Effector memory CD8-positive, alpha-beta T cell (primary cell): ENCODE data around the gene MPZL3.

Source experiments
- ATAC-seq: fragments of 150-1000 bp; cut with Tn5 transposase; replicated peaks from 2 replicates; pipeline ENCODE4 v1.10.0; 2021; ENCODE audit warnings: mild to moderate bottlenecking, moderate library complexity
- DNase-seq, 3 experiments: peaks; one replicate each; pipeline ENCODE4 v3.0.0; 2021
- H3K27ac Mint-ChIP-seq, 2 donors: one replicate each; pipeline ENCODE4 v1.8.0; 2022; ENCODE audit warnings: mild to moderate bottlenecking in 2 of 2, mixed read lengths in 2 of 2, moderate library complexity in 2 of 2
- H3K27me3 Mint-ChIP-seq, 2 donors: one replicate each; pipeline ENCODE4 v1.8.0; 2022; ENCODE audit warnings: mixed read lengths in 2 of 2
- H3K36me3 Mint-ChIP-seq: one replicate; pipeline ENCODE4 v1.8.0; 2022; ENCODE audit warnings: mild to moderate bottlenecking, moderate library complexity, mixed read lengths; ENCODE audit not compliant: insufficient read depth
- H3K4me1 Mint-ChIP-seq, 2 donors: one replicate each; pipeline ENCODE4 v1.8.0; 2022; ENCODE audit warnings: low read depth in 2 of 2, mixed read lengths in 2 of 2
- H3K4me3 Mint-ChIP-seq, 2 donors: one replicate each; pipeline ENCODE4 v1.8.0; 2022; ENCODE audit warnings: mild to moderate bottlenecking in 2 of 2, mixed read lengths in 2 of 2, moderate library complexity in 2 of 2
- H3K9me3 Mint-ChIP-seq, 2 donors: one replicate each; pipeline ENCODE4 v1.8.0; 2022; ENCODE audit warnings: mixed read lengths in 2 of 2

Gene MPZL3

GRCh38 chr11:118211006-118211405 is 41.2 kb downstream of the MPZL3 start:
- Mint-ChIP-seq H3K36me3 (peaks cover 64% of the 10 kb centered on the region), H3K4me1 (peaks cover 49 to 53% of the 10 kb centered on the region in 2 donors), H3K27me3 (no peaks in the 10 kb centered on the region), H3K9me3 (no peaks in the 10 kb centered on the region), H3K4me3 (no peak overlapping the region), H3K27ac (peak overlapping the region; percentile 5 to 32)
- no peak for ATAC-seq
- DNase-seq: no peak

GRCh38 chr11:118210323-118210722 is 41.8 kb downstream of the MPZL3 start:
- Mint-ChIP-seq H3K4me3 (no peak overlapping the region), H3K4me1 (peaks cover 50 to 54% of the 10 kb centered on the region in 2 donors), H3K9me3 (no peaks in the 10 kb centered on the region), H3K27me3 (no peaks in the 10 kb centered on the region), H3K36me3 (peaks cover 66% of the 10 kb centered on the region), H3K27ac (no peak overlapping the region)
- DNase-seq (no peak), ATAC-seq (no peak)

- peaks cover 38 to 48% of the 10 kb centered on the region in 2 donors for H3K4me1 Mint-ChIP-seq
These were observed 43.1 kb downstream of the MPZL3 start for GRCh38 chr11:118209033-118209432.

GRCh38 chr11:118207079-118207478 is 45.1 kb downstream of the MPZL3 start:
- no peak for ATAC-seq
- Mint-ChIP-seq H3K9me3 (no peaks in the 10 kb centered on the region), H3K4me1 (peaks cover 18 to 31% of the 10 kb centered on the region in 2 donors), H3K36me3 (peaks cover 51% of the 10 kb centered on the region), H3K27ac (peak overlapping the region; percentile 79 to 82), H3K4me3 (peak overlapping the region; percentile 54 to 56), H3K27me3 (no peaks in the 10 kb centered on the region)
- DNase-seq: no peak

More at GRCh38 chr11:118209033-118209432, 43.1 kb downstream of the MPZL3 start:
- ATAC-seq (no peak), DNase-seq (no peak)
- Mint-ChIP-seq H3K36me3 (peaks cover 66% of the 10 kb centered on the region), H3K9me3 (no peaks in the 10 kb centered on the region), H3K27me3 (no peaks in the 10 kb centered on the region), H3K4me3 (no peak overlapping the region), H3K27ac (no peak overlapping the region)

GRCh38 chr11:118206391-118207031 is 45.7 kb downstream of the MPZL3 start:
- ATAC-seq (no peak), DNase-seq (no peak)
- peak overlapping the region; percentile 54 to 56 for H3K4me3 Mint-ChIP-seq
- H3K27me3 Mint-ChIP-seq: no peaks in the 10 kb centered on the region
- peak overlapping the region; percentile 79 to 82 for H3K27ac Mint-ChIP-seq
- peaks cover 46% of the 10 kb centered on the region for H3K36me3 Mint-ChIP-seq
- peaks cover 18 to 27% of the 10 kb centered on the region in 2 donors for H3K4me1 Mint-ChIP-seq
- H3K9me3 Mint-ChIP-seq: no peaks in the 10 kb centered on the region

- H3K9me3 Mint-ChIP-seq: no peaks in the 10 kb centered on the region
- ATAC-seq: no peak
- H3K36me3 Mint-ChIP-seq: peaks cover 39% of the 10 kb centered on the region
- DNase-seq: no peak
- peaks cover 18 to 27% of the 10 kb centered on the region in 2 donors for H3K4me1 Mint-ChIP-seq
- peak overlapping the region; percentile 54 to 56 for H3K4me3 Mint-ChIP-seq
- H3K27ac Mint-ChIP-seq: peak overlapping the region; percentile 79 to 82
- H3K27me3 Mint-ChIP-seq: no peaks in the 10 kb centered on the region
These were observed 46.4 kb downstream of the MPZL3 start for GRCh38 chr11:118205606-118206378.

GRCh38 chr11:118202599-118203422 is 49.4 kb downstream of the MPZL3 start:
- Mint-ChIP-seq H3K4me1 (peaks cover 29 to 32% of the 10 kb centered on the region in 2 donors), H3K4me3 (no peak overlapping the region), H3K9me3 (no peaks in the 10 kb centered on the region), H3K36me3 (peaks cover 31% of the 10 kb centered on the region), H3K27ac (no peak overlapping the region), H3K27me3 (no peaks in the 10 kb centered on the region)
- DNase-seq (peak; percentile 60 to 71 (median 68)), ATAC-seq (peak; percentile 81)

- Mint-ChIP-seq H3K27me3 (no peaks in the 10 kb centered on the region), H3K4me3 (no peak overlapping the region), H3K4me1 (peaks cover 26 to 28% of the 10 kb centered on the region in 2 donors), H3K9me3 (no peaks in the 10 kb centered on the region), H3K36me3 (peaks cover 35% of the 10 kb centered on the region), H3K27ac (no peak overlapping the region)
- DNase-seq (no peak), ATAC-seq (peak; percentile 21)
These were observed 50.2 kb downstream of the MPZL3 start for GRCh38 chr11:118201966-118202365.

GRCh38 chr11:118200901-118201680 is 51.1 kb downstream of the MPZL3 start:
- no peak overlapping the region for H3K27ac Mint-ChIP-seq
- peak in 2 of 3 experiments; percentile 27 to 32 for DNase-seq
- H3K4me1 Mint-ChIP-seq: peaks cover 17 to 20% of the 10 kb centered on the region in 2 donors
- H3K4me3 Mint-ChIP-seq: no peak overlapping the region
- no peaks in the 10 kb centered on the region for H3K9me3 Mint-ChIP-seq
- ATAC-seq: peak; percentile 66
- no peaks in the 10 kb centered on the region for H3K27me3 Mint-ChIP-seq
- peaks cover 34% of the 10 kb centered on the region for H3K36me3 Mint-ChIP-seq

- H3K4me3 Mint-ChIP-seq: no peak overlapping the region
- H3K36me3 Mint-ChIP-seq: peaks cover 32% of the 10 kb centered on the region
- peaks cover 11 to 14% of the 10 kb centered on the region in 2 donors for H3K4me1 Mint-ChIP-seq
- H3K27ac Mint-ChIP-seq: peak overlapping the region in 1 of 2 donors; percentile 72
- DNase-seq (no peak), ATAC-seq (no peak)
- no peaks in the 10 kb centered on the region for H3K27me3 Mint-ChIP-seq
- H3K9me3 Mint-ChIP-seq: no peaks in the 10 kb centered on the region
These were observed 51.7 kb downstream of the MPZL3 start for GRCh38 chr11:118200497-118200896.

- H3K36me3 Mint-ChIP-seq: peaks cover 41% of the 10 kb centered on the region
- peaks cover 13% of the 10 kb centered on the region in 2 donors for H3K4me1 Mint-ChIP-seq
- H3K9me3 Mint-ChIP-seq: no peaks in the 10 kb centered on the region
- DNase-seq (no peak), ATAC-seq (no peak)
- peak overlapping the region in 1 of 2 donors; percentile 61 for H3K27ac Mint-ChIP-seq
- peak overlapping the region in 1 of 2 donors; percentile 15 for H3K4me3 Mint-ChIP-seq
- H3K27me3 Mint-ChIP-seq: no peaks in the 10 kb centered on the region
These were observed 53.0 kb downstream of the MPZL3 start for GRCh38 chr11:118199135-118199534.

GRCh38 chr11:118198370-118198769 is 53.8 kb downstream of the MPZL3 start:
- no peaks in the 10 kb centered on the region for H3K27me3 Mint-ChIP-seq
- ATAC-seq: peak; percentile 30
- H3K4me1 Mint-ChIP-seq: peaks cover 13% of the 10 kb centered on the region in 2 donors
- peak overlapping the region in 1 of 2 donors; percentile 15 for H3K4me3 Mint-ChIP-seq
- peaks cover 49% of the 10 kb centered on the region for H3K36me3 Mint-ChIP-seq
- H3K27ac Mint-ChIP-seq: peak overlapping the region; percentile 23 to 61
- no peaks in the 10 kb centered on the region for H3K9me3 Mint-ChIP-seq
- peak; percentile 80 to 81 (median 80) for DNase-seq
